ENCODE data around the gene ESYT2.

Gene ESYT2

GRCh38 chr7:158683541-158683940 is 145.8 kb downstream of the ESYT2 start:
- DNase-seq = no peak

GRCh38 chr7:158682456-158682855 is 146.9 kb downstream of the ESYT2 start:
- no peak for DNase-seq

Data from Kasumi-1 (cell line).